Astrocyte (in vitro differentiated cells and primary cell): ENCODE results near the gene TMEM269.

Source experiments
- EZH2 ChIP-seq: IDR thresholded peaks from 2 replicates; pipeline ENCODE4 v1.6.1; 2012; ENCODE audit warnings: mild to moderate bottlenecking, low read length, inconsistent platforms; ENCODE audit not compliant: insufficient read depth
- TF ChIP-seq, protein P1 (sequence below): IDR thresholded peaks from 2 replicates; pipeline ENCODE4 v1.5.1; 2011; ENCODE audit warnings: low read depth, mild to moderate bottlenecking, inconsistent platforms, low read length, moderate library complexity; ENCODE audit not compliant: insufficient read depth

GRCh38 chr1:42831273-42831672, 46.5 kb downstream of the TMEM269 start:
- TF ChIP-seq, protein P1, sequence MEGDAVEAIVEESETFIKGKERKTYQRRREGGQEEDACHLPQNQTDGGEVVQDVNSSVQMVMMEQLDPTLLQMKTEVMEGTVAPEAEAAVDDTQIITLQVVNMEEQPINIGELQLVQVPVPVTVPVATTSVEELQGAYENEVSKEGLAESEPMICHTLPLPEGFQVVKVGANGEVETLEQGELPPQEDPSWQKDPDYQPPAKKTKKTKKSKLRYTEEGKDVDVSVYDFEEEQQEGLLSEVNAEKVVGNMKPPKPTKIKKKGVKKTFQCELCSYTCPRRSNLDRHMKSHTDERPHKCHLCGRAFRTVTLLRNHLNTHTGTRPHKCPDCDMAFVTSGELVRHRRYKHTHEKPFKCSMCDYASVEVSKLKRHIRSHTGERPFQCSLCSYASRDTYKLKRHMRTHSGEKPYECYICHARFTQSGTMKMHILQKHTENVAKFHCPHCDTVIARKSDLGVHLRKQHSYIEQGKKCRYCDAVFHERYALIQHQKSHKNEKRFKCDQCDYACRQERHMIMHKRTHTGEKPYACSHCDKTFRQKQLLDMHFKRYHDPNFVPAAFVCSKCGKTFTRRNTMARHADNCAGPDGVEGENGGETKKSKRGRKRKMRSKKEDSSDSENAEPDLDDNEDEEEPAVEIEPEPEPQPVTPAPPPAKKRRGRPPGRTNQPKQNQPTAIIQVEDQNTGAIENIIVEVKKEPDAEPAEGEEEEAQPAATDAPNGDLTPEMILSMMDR, result no peak
- TF ChIP-seq EZH2, result no peak
